GM10248 (cell line): Measurements from ENCODE around the gene FZD8.

Source experiments
- CTCF ChIA-PET: fragments of 300-600 bp; sonication (Branson Sonifier 250); formaldehyde crosslinking; extraction: SDS; loops from one replicate; lab custom pipeline; 2021; ENCODE audit warnings: antibody characterized with exemption; lab: Yijun Ruan, JAX
- POLR2A ChIA-PET: fragments of 350-650 bp; sonication (Branson Sonifier 250); formaldehyde crosslinking; extraction: SDS; loops from one replicate; lab custom pipeline; 2020; ENCODE audit warnings: antibody characterized with exemption; lab: Yijun Ruan, JAX
- DNase-seq: peaks from one replicate; pipeline ENCODE4 v3.0.0; 2012; ENCODE audit errors: extremely low spot score
- TF ChIP-seq, protein P1 (sequence below): IDR thresholded peaks from 2 replicates; pipeline ENCODE4 v1.5.1; 2012; ENCODE audit warnings: mild to moderate bottlenecking, low read depth; ENCODE audit errors: extremely low read depth, missing control alignments, control extremely low read depth

The FZD8 gene

DNA sequence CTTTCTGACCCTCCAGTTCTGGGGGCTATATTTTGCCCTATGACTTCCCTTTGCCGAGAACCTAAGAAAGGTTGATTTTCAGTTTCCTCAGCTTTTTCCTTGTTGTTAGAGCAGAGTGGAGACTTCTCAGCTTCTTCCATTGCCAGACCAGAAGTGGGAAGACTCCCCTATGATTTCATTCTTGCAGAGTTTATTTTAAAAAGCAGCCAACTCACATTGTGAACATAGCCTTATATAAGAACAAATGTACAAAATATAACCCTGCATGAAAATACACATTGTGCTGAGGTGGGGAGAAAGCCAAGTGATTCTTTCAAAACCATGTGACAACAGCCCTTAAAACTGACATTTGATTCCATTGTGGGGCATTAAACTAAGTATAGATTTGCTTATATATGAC, 33.8 kb upstream of the FZD8 start:
- ChIA-PET POLR2A (no interaction called here), CTCF (interaction anchor here (1.3 kb wide), 1 partner anchor 38 kb away, joined by 3 read pairs; no protein-coding TSS in a partner anchor)
- no peak for DNase-seq
- TF ChIP-seq, protein P1, sequence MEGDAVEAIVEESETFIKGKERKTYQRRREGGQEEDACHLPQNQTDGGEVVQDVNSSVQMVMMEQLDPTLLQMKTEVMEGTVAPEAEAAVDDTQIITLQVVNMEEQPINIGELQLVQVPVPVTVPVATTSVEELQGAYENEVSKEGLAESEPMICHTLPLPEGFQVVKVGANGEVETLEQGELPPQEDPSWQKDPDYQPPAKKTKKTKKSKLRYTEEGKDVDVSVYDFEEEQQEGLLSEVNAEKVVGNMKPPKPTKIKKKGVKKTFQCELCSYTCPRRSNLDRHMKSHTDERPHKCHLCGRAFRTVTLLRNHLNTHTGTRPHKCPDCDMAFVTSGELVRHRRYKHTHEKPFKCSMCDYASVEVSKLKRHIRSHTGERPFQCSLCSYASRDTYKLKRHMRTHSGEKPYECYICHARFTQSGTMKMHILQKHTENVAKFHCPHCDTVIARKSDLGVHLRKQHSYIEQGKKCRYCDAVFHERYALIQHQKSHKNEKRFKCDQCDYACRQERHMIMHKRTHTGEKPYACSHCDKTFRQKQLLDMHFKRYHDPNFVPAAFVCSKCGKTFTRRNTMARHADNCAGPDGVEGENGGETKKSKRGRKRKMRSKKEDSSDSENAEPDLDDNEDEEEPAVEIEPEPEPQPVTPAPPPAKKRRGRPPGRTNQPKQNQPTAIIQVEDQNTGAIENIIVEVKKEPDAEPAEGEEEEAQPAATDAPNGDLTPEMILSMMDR, result no peak

DNA sequence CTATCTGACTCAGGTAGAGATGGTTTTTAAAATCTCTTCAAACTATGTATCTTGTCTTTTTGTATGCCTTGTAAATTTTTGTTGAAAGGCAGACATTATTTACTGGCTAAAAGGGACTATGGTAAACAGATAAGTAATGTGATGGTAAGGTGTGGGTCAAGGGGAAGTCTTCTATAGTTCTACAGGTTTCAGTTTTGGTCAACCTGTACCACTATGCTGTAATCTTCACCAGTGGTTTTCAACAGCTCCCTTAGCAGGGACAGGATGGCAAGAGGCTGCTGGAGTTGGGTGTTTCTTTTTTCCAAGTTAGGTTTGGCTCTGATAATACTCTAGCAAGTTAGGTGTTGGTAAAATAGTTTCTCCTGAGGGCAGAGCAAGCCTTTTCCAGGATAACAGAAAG, 32.7 kb upstream of the FZD8 start:
- TF ChIP-seq, protein P1, result no peak
- CTCF ChIA-PET, result interaction anchor here (1.3 to 1.6 kb wide), 2 partner anchors 10 to 37 kb away, joined by 3 to 4 read pairs; no protein-coding TSS in a partner anchor
- no peak for DNase-seq
- POLR2A ChIA-PET, result no interaction called here

GRCh38 chr10:35668865-35669650, 27.0 kb upstream of the FZD8 start:
- TF ChIP-seq, protein P1, result no peak
- POLR2A ChIA-PET, result no interaction called here
- CTCF ChIA-PET, result no interaction called here
- no peak for DNase-seq

GRCh38 chr10:35667971-35668370, 25.9 kb upstream of the FZD8 start:
- no peak for DNase-seq
- ChIA-PET CTCF (no interaction called here), POLR2A (no interaction called here)
- TF ChIP-seq, protein P1, result no peak

- CTCF ChIA-PET, result no interaction called here
- TF ChIP-seq, protein P1, result no peak
- POLR2A ChIA-PET, result no interaction called here
- no peak for DNase-seq
Measured at GRCh38 chr10:35667270-35667889, 25.3 kb upstream of the FZD8 start.

GRCh38 chr10:35661236-35661635, 19.1 kb upstream of the FZD8 start:
- TF ChIP-seq, protein P1, result no peak
- DNase-seq, result no peak
- CTCF ChIA-PET, result no interaction called here
- POLR2A ChIA-PET, result no interaction called here
